LNCaP clone FGC (cell line): ENCODE data around the gene VMP1.
"Not testable (repeated sequence)": the region's sequence is repeated elsewhere in the genome, so short reads cannot be mapped to it uniquely, and the experiment has no call there.

Experiments
- DNase-seq: peaks from one replicate; pipeline ENCODE4 v3.0.0-alpha.2; 2011; ENCODE audit warnings: low read depth
- H3K4me3 ChIP-seq: 2 replicates; pipeline ENCODE4 v1.5.1; 2011; ENCODE audit warnings: mild to moderate bottlenecking, low read depth, low read length, control low read depth
- CTCF ChIP-seq: IDR thresholded peaks from 2 replicates; pipeline ENCODE4 v1.5.1; 2012; ENCODE audit warnings: mild to moderate bottlenecking; ENCODE audit not compliant: control insufficient read depth, insufficient read depth; ENCODE audit errors: extremely low read depth

VMP1 gene

DNA sequence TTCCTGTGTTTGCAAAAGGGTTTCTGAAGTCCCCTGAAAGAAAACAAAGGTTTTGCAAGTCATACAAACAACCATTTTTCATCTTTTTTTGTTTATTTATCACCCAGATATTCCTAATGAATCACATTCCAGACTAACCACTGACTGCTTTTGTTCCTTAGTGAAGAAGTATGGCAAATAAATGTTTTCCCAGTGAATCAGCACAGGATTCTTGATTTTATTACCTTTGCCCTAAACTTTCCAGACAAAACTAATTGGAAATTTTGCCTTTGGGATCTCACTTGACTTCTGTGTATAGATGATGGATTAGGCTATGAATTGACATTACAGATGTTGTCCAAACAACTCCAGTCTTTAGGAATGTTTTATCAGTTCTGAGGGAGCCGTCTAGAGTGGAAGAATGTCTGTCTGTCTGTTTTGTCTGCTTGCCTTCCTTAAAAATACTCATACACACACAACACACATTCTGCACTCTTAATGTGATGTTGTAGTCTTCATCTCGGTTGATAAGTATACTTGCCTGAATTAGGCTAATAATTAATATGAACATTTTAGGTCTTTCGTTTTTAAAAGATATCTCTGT, 48.9 kb downstream of the VMP1 start:
- no peak for DNase-seq
- H3K4me3 ChIP-seq = no peak overlapping the region
- TF ChIP-seq CTCF = no peak

- DNase-seq = no peak
- TF ChIP-seq CTCF = no peak
- H3K4me3 ChIP-seq = no peak overlapping the region
Observed at GRCh38 chr17:59757043-59757442, 49.6 kb downstream of the VMP1 start.

GRCh38 chr17:59757470-59757869, 50.0 kb downstream of the VMP1 start:
- no peak for DNase-seq
- no peak overlapping the region for H3K4me3 ChIP-seq
- TF ChIP-seq CTCF = no peak

- no peak for TF ChIP-seq CTCF
- no peak overlapping the region for H3K4me3 ChIP-seq
- DNase-seq = no peak
Observed at GRCh38 chr17:59757881-59758385, 50.5 kb downstream of the VMP1 start.

GRCh38 chr17:59758998-59759651, 51.7 kb downstream of the VMP1 start:
- not testable (repeated sequence) for H3K4me3 ChIP-seq, DNase-seq

DNA sequence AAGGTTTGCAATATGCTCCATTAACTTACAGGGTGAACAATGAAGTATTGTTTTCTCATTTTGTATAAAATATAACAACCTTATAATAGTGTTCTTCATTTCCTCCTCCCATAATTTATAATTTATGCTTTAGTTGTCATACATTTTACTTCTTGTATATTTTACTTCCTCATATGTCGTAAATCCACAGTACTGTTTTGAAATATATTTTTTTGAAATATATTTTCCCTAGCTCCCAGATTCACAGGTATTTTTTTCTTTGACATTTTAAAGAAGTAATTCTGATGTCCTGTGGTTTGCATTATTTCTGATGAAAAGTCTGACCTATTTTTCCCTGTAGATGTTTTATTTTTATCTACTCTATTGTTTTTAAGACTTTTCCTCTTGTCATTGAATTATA, 52.7 kb downstream of the VMP1 start:
- no peak for DNase-seq
- H3K4me3 ChIP-seq = no peak overlapping the region
- TF ChIP-seq CTCF = no peak

GRCh38 chr17:59761385-59762048, 54.1 kb downstream of the VMP1 start:
- TF ChIP-seq CTCF = no peak
- no peak overlapping the region for H3K4me3 ChIP-seq
- DNase-seq = no peak
